Stomach (tissue), 4 donors: ENCODE data around the gene FAM3B.

Source experiments
- POLR2A ChIP-seq, 4 donors: fragments of 450-650 bp; IDR thresholded peaks; one replicate each; pipeline ENCODE4 v1.6.1; 2016; ENCODE audit warnings: antibody characterized with exemption in 4 of 4, control low read depth in 2 of 4, mild to moderate bottlenecking in 1 of 4, moderate library complexity in 1 of 4
- POLR2AphosphoS5 ChIP-seq, 3 donors: sonication (generic); formaldehyde crosslinking; IDR thresholded peaks; one replicate each; pipeline ENCODE4 v1.6.1; 2016; ENCODE audit warnings: antibody characterized with exemption in 3 of 3
- TF ChIP-seq, protein P1 (sequence below), 7 experiments: fragments of 450-650 bp in 4 of 7; fragments of 200-600 bp in 3 of 7; sonication (generic) in 3 of 7; IDR thresholded peaks; one replicate each; pipeline ENCODE4 v1.5.1; 2016 to 2019; ENCODE audit warnings: antibody characterized with exemption in 7 of 7, control low read depth in 2 of 7, mild to moderate bottlenecking in 1 of 7

DNA sequence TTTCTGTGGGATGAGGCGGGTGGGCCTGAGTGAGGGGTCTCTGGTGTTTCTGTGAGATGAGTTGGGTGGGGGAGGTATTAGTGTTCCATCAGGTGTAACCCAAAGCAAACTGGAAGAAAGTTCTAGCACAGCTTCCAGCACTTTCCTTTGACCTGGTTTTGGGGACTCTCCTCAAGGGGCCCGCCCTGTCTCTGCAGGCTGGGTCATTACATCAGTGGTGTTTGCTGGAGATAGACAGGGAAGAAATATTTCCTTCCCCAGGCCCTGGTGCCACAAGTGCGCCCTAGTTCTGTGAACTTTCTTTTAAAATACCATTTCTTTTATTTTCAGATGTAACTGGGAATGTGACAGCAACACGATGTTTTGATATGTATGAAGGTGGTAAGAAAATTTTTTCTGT is 28.8 kb downstream of the FAM3B start:
- TF ChIP-seq, protein P1, sequence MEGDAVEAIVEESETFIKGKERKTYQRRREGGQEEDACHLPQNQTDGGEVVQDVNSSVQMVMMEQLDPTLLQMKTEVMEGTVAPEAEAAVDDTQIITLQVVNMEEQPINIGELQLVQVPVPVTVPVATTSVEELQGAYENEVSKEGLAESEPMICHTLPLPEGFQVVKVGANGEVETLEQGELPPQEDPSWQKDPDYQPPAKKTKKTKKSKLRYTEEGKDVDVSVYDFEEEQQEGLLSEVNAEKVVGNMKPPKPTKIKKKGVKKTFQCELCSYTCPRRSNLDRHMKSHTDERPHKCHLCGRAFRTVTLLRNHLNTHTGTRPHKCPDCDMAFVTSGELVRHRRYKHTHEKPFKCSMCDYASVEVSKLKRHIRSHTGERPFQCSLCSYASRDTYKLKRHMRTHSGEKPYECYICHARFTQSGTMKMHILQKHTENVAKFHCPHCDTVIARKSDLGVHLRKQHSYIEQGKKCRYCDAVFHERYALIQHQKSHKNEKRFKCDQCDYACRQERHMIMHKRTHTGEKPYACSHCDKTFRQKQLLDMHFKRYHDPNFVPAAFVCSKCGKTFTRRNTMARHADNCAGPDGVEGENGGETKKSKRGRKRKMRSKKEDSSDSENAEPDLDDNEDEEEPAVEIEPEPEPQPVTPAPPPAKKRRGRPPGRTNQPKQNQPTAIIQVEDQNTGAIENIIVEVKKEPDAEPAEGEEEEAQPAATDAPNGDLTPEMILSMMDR (IDR thresholded peaks at IDR 0.05), result no peak
- TF ChIP-seq POLR2AphosphoS5 (IDR thresholded peaks at IDR 0.05) (peak in 1 of 3 donors; percentile 10), POLR2A (IDR thresholded peaks at IDR 0.05) (no peak)
